RWPE2 (cell line): ENCODE results near the gene TECPR2.

Experiments used
- ATAC-seq: fragments of 200-7000 bp; cut with Tn5 transposase; 3 replicates; pipeline ENCODE4 v1.9.1; 2021; ENCODE audit warnings: low read depth
- DNase-seq: peaks from one replicate; pipeline ENCODE4 v3.0.0-alpha.2; 2020; ENCODE audit warnings: low spot score
- H3K27ac ChIP-seq: fragments of 450-650 bp; 2 replicates; pipeline ENCODE4 v1.5.1; 2017; ENCODE audit warnings: mild to moderate bottlenecking; ENCODE audit not compliant: poor library complexity, severe bottlenecking
- H3K27me3 ChIP-seq: fragments of 250-450 bp; sonication (Bioruptor Pico); 2 replicates; pipeline ENCODE4 v1.5.1; 2021; ENCODE audit warnings: mild to moderate bottlenecking, moderate library complexity; ENCODE audit not compliant: insufficient read depth, poor library complexity, severe bottlenecking
- H3K36me3 ChIP-seq: fragments of 250-450 bp; sonication (Bioruptor Pico); 2 replicates; pipeline ENCODE4 v1.5.1; 2020; ENCODE audit warnings: low read depth, mild to moderate bottlenecking, moderate library complexity
- H3K4me1 ChIP-seq: fragments of 250-450 bp; sonication (Bioruptor Pico); 2 replicates; pipeline ENCODE4 v1.5.1; 2021; ENCODE audit warnings: mild to moderate bottlenecking, moderate library complexity; ENCODE audit not compliant: insufficient read depth, poor library complexity, severe bottlenecking
- H3K4me3 ChIP-seq: fragments of 250-450 bp; sonication (Bioruptor Pico); 2 replicates; pipeline ENCODE4 v1.5.1; 2021; ENCODE audit warnings: mild to moderate bottlenecking, moderate library complexity; ENCODE audit not compliant: severe bottlenecking
- H3K9me3 ChIP-seq: fragments of 250-450 bp; sonication (Bioruptor Pico); 2 replicates; pipeline ENCODE4 v1.5.1; 2021; ENCODE audit warnings: mild to moderate bottlenecking, moderate library complexity; ENCODE audit not compliant: severe bottlenecking
- TF ChIP-seq, protein P1 (sequence below): fragments of 450-650 bp; IDR thresholded peaks from one replicate; pipeline ENCODE4 v1.5.1; 2017; ENCODE audit warnings: mild to moderate bottlenecking, moderate library complexity; ENCODE audit not compliant: poor library complexity, severe bottlenecking

The TECPR2 gene

DNA sequence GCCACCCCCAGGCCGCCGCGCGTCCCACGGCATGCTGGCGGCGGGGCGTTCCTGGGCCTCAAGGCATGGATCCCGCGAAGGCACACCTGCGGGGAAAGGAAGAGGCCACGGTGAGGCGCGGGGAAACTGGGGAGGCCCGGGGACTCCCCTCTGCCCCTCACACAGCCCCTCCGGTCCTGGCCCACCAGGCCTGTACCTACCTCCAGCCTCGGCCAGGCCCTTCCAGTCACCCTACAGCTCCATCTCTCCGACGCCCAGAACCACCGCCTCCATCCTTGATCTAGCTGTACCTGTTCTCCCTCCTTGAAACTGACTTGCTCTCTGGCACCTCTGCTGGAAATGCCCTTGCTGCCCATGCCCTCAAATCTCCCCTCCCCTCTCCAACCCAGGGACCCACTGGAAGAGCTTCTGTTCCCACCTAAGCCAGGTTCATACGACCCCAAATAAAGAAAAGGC is 145.1 kb downstream of the TECPR2 start:
- Histone ChIP-seq H3K27me3 (no peaks in the 10 kb centered on the region), H3K36me3 (peaks cover 9% of the 10 kb centered on the region), H3K4me1 (no peaks in the 10 kb centered on the region), H3K4me3 (peak overlapping the region; percentile 94), H3K9me3 (no peaks in the 10 kb centered on the region), H3K27ac (peak overlapping the region; percentile 60)
- DNase-seq (peak; percentile 73), ATAC-seq (no peak)
- TF ChIP-seq, protein P1, sequence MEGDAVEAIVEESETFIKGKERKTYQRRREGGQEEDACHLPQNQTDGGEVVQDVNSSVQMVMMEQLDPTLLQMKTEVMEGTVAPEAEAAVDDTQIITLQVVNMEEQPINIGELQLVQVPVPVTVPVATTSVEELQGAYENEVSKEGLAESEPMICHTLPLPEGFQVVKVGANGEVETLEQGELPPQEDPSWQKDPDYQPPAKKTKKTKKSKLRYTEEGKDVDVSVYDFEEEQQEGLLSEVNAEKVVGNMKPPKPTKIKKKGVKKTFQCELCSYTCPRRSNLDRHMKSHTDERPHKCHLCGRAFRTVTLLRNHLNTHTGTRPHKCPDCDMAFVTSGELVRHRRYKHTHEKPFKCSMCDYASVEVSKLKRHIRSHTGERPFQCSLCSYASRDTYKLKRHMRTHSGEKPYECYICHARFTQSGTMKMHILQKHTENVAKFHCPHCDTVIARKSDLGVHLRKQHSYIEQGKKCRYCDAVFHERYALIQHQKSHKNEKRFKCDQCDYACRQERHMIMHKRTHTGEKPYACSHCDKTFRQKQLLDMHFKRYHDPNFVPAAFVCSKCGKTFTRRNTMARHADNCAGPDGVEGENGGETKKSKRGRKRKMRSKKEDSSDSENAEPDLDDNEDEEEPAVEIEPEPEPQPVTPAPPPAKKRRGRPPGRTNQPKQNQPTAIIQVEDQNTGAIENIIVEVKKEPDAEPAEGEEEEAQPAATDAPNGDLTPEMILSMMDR = peak; percentile 25

DNA sequence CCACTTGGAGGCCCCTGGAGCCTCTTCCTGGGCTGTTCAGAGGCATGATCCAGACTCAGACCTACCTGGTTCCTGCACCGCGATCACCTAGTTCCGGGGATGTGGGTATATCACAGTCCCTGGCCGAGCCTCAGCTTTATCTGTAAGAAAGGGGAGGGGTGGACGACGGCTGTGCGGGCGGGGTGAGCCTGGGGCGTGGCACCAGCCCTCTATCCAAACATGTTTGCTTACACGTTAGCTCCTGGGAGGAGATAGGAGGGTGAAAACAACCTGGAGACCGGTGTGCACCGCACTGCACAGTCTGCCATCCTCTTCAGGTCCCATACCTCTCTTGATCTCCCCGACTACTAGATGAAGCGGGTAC is 145.7 kb downstream of the TECPR2 start:
- H3K27ac ChIP-seq = peak overlapping the region; percentile 60
- ATAC-seq = peak; percentile 50
- peak; percentile 82 for DNase-seq

DNA sequence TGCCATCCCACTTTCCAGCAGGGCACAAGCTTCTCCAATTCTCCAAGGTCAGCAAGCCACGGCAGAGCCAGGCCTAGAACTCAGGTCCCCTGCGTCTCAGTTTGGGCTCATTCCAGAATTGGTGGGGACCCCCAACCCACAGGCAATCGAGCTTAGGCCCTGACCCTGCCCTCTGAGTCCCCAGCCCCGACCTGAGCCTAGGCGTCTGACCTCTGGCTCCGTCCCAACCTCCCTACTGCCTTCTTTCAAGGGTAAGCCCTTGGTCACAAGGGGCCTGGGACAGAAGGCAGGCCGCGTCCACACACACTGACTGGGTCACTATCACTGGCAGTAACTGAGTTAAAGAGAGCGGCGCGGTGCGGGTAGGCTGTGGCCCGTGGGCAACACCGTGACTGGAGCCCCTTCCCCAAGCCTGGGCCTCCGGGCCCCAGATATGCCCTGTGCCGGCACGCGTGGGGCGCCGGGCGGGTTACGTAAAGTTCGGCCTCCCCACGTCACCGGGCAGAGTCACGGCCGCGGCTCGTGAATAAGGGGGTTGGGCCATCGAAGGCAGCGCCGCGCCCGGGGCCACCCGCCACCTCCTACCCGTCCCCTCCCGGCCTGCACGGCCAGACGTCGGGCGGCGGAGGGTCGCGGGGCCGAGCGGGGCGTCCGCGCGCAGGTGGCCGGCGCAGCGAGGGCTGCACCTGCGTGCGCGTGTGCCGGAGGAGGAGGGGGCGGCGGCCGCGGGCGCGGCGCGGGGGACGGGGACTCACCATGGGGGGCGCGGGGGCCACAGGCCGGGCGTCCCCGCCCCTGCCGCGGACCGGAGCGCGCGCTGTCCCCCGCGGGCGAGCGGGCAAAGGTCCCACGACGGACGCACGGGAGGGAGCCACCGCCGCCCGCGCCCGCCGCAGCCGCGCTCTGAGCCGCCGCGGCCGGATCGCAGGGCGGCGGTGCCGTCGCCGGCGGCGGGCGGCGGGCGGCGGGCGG is 146.3 kb downstream of the TECPR2 start:
- no peak; the same call in 2 of the 3 replicates for ATAC-seq
- peak; percentile 66 for DNase-seq

More for the DNA sequence above, 145.7 kb downstream of the TECPR2 start:
- Histone ChIP-seq H3K4me1 (no peaks in the 10 kb centered on the region), H3K36me3 (peaks cover 9% of the 10 kb centered on the region), H3K9me3 (no peaks in the 10 kb centered on the region), H3K27me3 (no peaks in the 10 kb centered on the region), H3K4me3 (peak overlapping the region; percentile 94)
- TF ChIP-seq, protein P1 = no peak

DNA sequence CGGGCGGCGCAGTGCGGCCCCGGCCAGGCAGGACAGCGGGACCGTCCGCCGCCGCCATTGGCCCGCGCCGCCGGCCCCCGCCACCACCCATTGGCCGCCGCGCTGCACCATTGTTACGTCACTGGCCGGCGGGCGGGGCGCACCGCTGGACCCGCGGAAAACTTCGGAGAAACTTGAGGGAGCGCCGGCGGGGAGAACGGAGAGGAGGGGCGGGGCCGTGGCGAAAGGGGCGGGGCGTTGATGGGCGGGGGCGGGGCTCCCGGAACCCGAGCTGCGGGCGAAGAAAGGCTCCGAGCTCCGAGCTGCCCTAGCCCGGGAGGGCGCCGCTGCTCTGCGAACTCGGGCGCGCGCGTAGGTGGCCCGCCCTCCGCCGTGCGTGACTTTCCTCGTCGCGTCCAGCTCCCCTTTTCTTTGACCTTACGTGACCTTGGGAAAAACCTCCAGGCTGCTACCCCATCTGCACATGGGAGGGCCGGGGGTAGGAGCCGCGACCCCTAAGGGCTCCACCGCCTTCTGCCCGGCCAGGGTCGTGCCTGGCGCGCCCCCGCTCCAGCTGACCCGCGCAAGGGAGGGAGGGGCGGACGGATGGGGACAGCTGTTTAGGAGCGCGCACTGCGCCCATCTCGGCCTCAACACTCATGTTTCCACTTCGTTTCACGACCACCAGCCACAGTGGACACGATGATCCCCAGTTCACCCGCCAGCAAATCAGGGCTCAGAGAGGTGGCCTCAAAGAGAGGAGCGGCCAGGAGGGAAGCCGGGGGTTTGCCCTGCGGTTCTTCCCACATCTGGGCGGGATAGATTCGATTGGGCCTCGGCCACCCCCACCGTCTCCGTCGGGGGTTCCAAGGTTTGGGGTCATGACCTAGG is 147.2 kb downstream of the TECPR2 start, which contains the start of gene ANKRD9:
TSS of gene ANKRD9 (minus strand) at position 31 of the 870 bp plus-strand sequence. CDS start 1,887 bp downstream, outside the sequence.
- DNase-seq (peak; percentile 96), ATAC-seq (peak; percentile 81)
- H3K27ac ChIP-seq = peak within 1 kb of the TSS; percentile 60
- H3K9me3 ChIP-seq = no peaks in the 10 kb centered on the region
- peaks cover 9% of the 10 kb centered on the region for H3K36me3 ChIP-seq
- H3K4me3 ChIP-seq = peak within 1 kb of the TSS; percentile 94
- TF ChIP-seq, protein P1 = peak; percentile 10
- no peaks in the 10 kb centered on the region for H3K4me1 ChIP-seq
- H3K27me3 ChIP-seq = no peaks in the 10 kb centered on the region

More for the DNA sequence above, 146.3 kb downstream of the TECPR2 start:
- peak overlapping the region; percentile 94 for H3K4me3 ChIP-seq
- H3K36me3 ChIP-seq = peaks cover 9% of the 10 kb centered on the region
- peak overlapping the region; percentile 60 for H3K27ac ChIP-seq
- H3K27me3 ChIP-seq = no peaks in the 10 kb centered on the region
- no peaks in the 10 kb centered on the region for H3K4me1 ChIP-seq
- TF ChIP-seq, protein P1 = no peak
- H3K9me3 ChIP-seq = no peaks in the 10 kb centered on the region
